G401.6 (cell line): ENCODE measurements around the gene PRMT1.
A peak's percentile ranks its signal among the peaks of the same experiment; 100 is the strongest.
"Not testable (repeated sequence)": the region's sequence is repeated elsewhere in the genome, so short reads cannot be mapped to it uniquely, and the experiment has no call there.

ENCODE experiments used
- FAIRE-seq: peaks from 2 replicates; lab custom pipeline; 2012; peaks lifted over from hg19 to GRCh38; lab: Jason Lieb, UNC

PRMT1 gene

DNA sequence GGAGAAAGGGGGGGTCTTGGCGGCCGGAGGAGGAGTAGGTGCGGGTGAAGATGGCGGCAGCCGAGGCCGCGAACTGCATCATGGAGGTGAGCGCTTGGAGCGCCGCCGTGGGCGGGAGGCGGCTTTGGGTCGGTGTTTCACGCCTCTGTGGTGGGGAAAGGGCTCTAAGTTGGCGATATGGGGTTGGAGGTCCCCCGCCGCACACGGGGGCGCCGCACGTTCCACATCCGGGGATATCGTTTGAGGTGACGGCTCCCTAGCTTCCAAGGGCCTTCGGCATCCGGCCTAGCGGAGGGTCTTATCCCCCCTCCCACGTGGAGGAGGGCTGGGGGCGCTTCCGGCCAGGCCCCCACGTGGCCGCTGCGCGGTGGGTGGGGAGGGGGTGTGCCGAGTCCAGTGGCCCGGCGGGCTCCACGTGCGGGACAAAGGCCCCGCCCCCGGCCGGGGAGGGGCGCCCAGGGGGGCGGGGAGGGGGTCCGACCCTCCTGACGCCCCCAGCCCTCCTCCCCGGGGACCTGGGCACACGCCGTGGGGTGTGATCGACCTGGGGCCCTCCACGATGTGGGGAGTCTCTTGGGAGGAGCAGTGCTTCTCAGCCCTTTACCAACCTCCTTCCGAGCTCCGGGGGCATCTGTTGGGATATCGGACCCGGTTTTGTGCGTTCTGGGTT is at the start of gene PRMT1:
TSS of gene PRMT1 (plus strand) at position 41 of the 670 bp plus-strand sequence. CDS start at position 51, 10 bp downstream.
- no peak for FAIRE-seq

DNA sequence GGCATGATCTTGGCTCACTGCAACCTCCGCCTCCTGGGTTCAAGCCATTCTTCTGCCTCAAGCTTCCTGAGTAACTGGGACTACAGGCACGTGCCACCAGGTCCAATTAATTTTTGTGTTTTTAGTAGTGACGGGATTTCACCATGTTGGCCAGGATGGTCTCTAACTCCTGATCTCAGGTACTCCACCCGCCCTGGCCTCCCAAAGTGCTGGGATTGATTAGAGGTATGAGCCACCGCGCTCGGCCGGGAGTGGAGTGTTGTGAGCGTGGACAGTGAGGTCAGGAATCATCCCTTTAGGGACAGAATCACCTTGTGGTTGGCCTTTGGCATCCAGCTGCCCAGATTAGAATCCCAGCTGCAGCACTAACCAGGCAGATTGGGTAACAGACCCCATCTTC is 47.4 kb upstream of the PRMT1 start:
- no peak for FAIRE-seq

DNA sequence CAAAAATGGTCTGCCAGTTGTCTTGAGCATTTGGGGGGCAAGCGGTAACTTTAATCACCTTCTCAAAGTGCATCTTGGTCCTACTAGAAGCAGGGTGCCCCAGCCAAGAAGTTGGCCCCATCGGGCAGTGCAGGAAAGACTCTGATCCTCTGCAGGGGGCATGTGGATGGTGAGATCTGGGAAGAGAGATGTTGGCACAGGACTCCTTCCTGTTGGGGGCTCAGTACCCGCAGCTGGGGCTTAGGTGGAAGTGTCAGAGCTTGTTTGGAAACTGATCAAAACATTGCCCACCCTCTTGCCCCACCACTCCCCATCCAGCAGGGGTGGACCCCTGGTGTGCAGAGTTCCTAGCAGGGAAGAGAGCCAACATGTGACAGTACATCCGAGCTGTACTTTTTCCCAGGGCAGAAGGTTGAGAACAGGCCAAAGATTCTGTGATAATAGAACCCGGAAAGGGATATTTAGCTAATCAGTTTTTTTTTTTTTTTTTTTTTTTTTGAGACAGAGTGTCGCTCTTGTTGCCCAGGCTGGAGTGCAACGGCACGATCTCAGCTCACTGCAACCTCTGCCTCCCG is 46.0 kb upstream of the PRMT1 start:
- no peak for FAIRE-seq

- FAIRE-seq: no peak
Observed at GRCh38 chr19:49631610-49632192, 45.4 kb upstream of the PRMT1 start.

GRCh38 chr19:49632576-49632975 is 44.5 kb upstream of the PRMT1 start:
- no peak for FAIRE-seq

- not testable (repeated sequence) for FAIRE-seq
Observed at GRCh38 chr19:49633273-49633672, 43.8 kb upstream of the PRMT1 start.

DNA sequence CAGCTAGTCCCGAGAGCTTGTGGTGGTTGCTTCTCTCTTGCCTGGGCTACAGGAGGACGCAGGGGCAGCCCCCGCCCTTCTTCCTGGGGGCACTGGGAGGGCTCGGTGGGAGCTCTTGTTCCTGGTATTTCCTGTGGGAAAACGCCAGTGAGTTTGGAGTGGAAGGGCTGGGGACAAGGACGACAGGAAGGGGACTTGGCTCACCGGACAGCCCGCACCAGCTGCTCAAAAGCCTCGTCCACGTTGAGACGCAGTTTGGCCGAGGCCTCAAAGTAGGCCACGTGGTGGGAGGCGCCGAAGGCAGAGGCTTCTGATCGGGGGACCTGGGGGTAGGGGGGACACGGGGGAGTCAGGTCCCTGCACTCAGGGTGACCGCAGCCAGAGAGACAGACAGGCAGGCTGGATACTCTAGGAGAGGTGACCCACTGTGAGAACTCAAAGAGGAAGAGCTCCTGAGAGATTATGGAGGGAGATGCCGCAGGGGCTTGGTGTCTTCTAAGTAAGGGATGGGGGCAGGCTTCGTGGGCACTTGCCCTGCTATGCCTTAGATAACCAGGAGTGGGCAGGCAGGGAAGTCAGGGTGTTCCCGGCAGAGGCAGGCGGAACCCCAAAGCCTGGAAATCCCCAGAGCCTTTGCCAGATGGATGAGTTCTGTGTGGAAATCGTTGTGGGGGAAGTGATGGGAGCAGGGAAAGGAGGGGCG is 41.4 kb upstream of the PRMT1 start:
- no peak for FAIRE-seq

DNA sequence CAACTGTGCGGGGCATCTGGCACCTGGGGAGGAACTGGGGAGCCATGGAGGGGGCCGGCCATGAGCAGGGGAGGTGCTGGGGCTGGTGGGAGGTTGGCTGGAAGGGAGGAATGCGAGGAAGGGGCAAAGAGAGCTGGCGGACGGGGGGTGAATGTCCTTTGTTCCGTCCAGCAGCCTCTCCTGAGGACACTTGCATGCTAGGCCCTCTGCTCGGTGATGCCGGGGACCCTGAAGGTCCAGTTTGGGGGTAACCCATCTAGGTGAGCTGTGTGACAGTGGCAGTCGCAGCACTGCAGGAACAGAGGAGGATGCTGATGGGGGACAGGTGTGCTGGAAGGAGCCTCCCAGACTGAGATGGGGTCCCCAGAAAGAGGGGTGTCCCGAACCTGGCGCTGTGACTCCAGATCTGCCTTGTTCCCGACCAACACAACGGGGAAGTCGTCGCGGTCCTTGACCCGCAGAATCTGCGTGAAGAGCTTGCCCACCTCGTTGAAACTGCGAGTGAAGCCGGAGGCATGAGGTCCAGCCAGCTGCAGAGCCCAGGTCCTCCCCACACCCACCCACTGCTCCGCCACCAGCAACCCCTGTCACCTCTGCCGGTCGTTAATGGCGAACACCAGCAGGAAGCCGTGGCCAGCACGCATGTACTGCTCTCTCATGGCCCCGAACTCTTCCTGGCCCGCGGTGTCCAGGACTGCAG is 40.7 kb upstream of the PRMT1 start:
- no peak for FAIRE-seq

DNA sequence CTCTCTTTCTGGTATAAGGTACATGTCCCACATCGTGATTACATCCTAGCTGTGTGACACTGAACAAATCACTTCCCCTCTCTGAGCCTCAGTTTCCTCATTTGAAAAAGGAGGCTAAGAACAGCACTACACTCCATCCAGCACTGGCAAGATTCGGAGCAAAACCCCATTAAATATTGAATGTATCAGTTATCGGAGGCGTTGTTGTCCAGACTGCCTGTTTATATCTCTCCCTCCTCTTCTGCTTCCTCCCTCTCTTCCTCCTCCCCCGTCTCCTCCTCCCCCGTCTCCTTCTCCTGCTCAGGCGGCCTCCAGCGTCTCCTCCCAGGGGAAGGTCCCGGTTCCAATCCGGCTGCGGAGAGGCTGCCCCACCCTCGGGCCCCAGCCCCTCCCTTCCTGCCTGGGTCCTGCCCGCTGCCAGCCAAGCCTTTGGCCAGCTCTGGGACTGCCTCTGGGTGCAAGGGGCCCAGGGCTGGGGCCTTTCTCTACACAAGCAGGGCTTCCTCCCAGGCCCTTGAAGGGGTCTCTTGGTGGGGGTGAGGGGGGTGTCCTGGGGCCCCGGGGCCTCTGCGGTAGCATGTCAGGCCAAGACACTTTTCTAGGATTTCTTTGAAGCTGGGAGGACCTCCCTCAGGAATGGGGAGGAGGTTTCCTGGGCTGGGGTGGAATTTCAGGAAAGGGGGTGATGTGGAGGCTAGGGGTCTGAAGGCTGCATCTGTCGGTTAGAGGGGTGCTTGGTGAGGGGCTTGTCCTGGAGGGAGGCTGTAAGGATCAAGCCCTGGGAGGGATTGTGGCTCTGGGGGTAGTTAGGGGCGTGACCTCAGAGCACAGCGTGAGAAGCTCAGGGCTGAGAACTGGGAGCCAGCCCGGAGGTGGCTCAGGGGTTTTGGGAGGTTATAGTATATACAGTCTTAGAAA is 39.0 kb upstream of the PRMT1 start:
- peak; percentile 50 for FAIRE-seq

- FAIRE-seq: no peak
Observed at GRCh38 chr19:49639401-49640112, 37.5 kb upstream of the PRMT1 start.

DNA sequence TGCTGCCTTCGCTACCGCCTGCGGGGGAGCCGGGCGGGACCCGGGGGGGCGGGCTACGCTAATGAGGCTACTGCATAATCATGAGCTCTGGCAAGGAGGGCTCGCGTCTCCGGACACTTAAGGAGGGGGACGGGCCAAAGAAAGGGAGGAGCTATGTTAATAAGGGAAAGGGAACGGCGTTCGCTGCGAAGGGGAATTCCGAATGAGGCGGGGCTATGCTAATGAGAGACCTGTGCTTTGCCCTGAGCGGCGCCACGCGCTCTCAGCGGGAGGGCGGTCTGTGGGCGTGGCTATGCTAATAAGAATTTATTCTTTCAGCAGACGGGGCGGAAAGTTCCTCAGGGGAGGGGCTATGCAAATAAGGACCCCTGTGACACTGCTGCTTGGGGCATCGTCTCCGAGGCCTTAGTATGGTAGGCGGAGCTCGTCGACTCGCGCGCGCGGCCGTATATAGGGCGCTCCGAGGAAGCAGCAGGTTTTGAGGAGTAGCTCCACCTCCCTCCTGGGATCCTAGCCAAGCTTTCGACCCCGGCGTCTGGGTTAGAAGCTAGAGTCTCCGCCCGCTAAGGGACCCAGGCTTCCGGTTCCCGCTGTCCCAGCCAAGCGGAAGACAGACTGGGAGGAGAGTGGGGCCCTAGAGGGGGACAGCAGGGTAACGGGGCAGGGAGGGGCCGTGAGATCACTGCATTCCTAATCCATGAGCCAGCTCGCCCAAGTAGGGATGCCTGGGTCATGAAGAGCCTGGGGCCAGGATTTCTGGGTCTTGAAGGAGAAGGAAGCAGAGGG is 36.8 kb upstream of the PRMT1 start, which contains the start of gene RRAS:
TSS of gene RRAS (minus strand) at position 31 of the 786 bp plus-strand sequence. CDS start 45 bp downstream, outside the sequence.
- FAIRE-seq: peak; percentile 100

GRCh38 chr19:49641688-49642491 is 35.2 kb upstream of the PRMT1 start, which contains the start of gene SCAF1:
SCAF1 (plus strand) TSS chr19:49642209; CDS start chr19:49645027, 2,818 bp downstream.
- FAIRE-seq: peak; percentile 96

DNA sequence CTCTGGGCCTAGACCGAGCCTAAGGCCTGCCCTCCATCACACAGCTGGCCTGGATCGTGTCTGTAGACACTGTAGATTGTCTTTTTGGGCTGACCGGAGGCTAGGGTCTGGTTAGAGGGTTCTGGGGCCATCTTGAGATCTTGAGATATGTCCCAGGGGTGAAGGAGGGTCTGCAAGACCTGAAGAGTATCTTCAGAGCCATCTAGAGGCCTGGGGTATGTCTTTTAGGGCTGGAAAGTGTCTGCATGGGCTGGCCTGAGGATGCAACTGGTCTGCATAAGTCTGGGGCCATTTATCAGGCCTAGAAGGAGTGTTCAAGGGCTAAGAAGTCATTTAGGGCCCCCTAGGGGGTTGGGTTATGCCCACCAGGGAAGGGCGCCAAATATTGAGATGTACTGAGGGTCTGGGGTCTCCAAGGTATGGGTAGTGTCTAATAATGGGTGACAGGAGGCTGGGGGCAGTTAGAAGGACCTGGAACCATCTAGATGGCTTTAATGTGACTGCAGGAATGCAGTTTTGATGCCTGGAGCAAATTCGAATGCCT is 34.5 kb upstream of the PRMT1 start:
- FAIRE-seq: no peak

DNA sequence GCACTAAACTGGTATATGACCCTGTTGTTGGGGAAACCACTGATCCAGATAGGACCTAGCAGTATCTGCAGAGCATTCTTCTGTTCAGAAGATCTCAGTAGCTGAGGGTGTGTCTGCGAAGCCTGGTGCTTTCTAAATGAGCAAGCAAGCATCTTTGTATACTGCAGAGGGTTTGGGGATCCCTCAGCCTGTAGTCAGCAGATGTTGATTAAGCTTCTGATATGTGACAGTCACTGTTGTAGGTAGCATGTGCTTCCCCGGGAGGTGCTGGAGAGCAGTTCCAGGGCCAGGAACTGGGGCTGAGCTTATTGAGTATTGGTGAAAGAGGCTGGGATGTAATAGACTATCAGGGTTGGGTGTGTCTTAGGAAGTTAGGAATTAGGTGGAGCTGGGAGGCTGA is 33.6 kb upstream of the PRMT1 start:
- no peak for FAIRE-seq

- FAIRE-seq: no peak
Observed at GRCh38 chr19:49645592-49645991, 31.5 kb upstream of the PRMT1 start.

DNA sequence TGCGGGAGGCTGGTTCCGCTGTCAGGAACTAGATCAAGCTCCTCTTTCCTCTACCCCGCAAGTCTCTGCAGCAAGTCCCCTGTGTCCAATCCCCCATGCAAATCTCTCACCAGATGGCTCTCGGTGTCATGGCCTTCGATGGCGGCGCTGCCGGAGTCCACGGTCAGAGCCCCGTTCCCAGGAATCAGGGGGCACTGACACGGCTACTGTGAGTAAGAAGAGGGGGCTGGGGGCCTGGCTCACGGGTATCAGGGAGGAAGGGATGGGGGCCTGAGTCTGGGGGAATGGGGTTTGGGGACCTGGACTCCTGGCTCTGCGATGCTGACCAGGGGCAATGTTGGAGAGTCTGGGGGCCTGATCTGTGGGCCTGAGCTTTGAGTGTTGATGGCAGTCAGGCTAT is 31.1 kb upstream of the PRMT1 start:
- no peak for FAIRE-seq

DNA sequence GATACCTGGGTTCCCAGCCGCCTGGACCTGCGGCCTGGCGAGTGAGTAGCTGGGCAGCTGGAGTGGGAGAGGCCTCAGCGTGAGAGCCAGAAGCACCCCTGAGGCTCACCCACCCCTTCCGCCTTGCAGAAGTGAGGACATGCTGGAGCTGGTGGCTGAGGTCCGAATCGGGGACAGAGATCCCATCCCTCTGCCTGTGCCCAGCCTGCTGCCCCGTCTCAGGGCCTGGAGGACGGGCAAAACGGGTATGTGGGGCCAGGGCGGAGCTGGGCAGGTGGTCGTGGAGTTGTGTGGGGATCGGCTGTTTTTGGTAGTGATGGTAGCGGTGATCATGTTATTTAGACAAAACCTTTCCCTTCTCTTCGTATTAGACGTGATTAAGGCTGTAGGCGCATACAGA is 30.5 kb upstream of the PRMT1 start:
- no peak for FAIRE-seq

DNA sequence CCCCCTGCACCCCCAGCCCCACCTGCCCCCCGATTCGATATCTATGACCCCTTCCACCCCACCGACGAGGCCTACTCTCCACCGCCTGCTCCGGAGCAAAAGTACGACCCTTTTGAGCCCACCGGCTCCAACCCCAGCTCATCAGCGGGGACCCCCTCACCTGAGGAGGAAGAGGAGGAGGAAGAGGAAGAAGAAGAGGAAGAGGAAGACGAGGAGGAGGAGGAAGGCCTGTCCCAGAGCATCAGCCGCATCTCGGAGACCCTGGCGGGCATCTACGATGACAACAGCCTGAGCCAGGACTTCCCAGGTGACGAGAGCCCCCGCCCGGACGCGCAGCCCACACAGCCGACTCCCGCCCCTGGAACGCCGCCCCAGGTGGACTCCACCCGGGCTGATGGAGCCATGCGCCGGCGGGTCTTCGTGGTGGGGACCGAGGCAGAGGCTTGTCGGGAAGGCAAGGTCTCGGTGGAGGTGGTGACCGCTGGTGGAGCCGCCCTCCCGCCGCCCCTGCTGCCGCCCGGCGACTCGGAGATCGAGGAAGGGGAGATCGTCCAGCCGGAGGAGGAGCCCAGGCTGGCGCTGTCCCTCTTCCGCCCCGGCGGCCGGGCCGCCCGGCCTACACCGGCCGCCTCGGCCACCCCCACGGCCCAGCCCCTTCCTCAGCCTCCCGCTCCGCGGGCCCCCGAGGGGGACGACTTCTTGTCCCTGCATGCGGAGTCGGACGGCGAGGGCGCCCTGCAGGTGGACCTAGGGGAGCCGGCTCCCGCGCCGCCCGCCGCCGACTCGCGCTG is 25.8 kb upstream of the PRMT1 start:
- FAIRE-seq: no peak
